ENCODE results near the gene COMMD9. TPM values are rescaled to one million over a fixed set of nuclear protein-coding genes. Genes with fewer than 3 reads are reported as not detected.

The COMMD9 gene
- total RNA-seq, 1 donor from 2014 or later: 42.3 TPM

- H3K4me1 Mint-ChIP-seq: peaks cover 2% of the 10 kb centered on the region
- no peaks in the 10 kb centered on the region for H3K27me3 Mint-ChIP-seq
- H3K36me3 Mint-ChIP-seq (ENCODE audit: low read depth): peaks cover 1% of the 10 kb centered on the region
- no peak overlapping the region for H3K27ac Mint-ChIP-seq
- intact Hi-C loops (cut with micrococcal nuclease): no loop called here
- no peaks in the 10 kb centered on the region for H3K9me3 Mint-ChIP-seq
- H3K4me3 Mint-ChIP-seq: no peak overlapping the region
- DNase-seq: no peak
Measured at GRCh38 chr11:36278531-36279282, 10.5 kb downstream of the COMMD9 start.

DNA sequence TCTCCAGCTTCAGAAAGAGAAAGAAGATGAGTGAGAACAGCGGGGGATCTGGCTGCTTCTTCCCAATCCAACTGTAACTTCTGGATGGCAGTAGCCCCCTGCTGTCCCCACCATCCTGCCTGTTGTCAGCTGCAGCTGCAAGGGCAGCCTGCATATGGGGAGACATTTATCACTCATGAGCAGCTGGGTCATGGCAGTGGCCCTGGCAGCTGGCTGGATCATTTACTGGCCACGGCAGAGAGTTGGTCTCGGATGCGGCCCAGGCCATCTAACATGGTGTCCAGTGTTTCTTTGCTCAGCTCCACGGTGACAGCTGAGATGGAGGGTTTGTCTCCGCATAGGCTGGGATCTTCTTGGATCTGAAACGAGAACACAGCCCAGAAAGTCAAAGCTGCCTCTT, 14.8 kb downstream of the COMMD9 start:
- no peak overlapping the region for H3K4me3 Mint-ChIP-seq
- DNase-seq: no peak
- H3K27ac Mint-ChIP-seq: no peak overlapping the region
- intact Hi-C loops (cut with micrococcal nuclease): no loop called here
- no peaks in the 10 kb centered on the region for H3K4me1 Mint-ChIP-seq
- peaks cover 9% of the 10 kb centered on the region for H3K36me3 Mint-ChIP-seq (ENCODE audit: low read depth)
- H3K27me3 Mint-ChIP-seq: no peaks in the 10 kb centered on the region
- H3K9me3 Mint-ChIP-seq: no peaks in the 10 kb centered on the region

GRCh38 chr11:36273110-36273509, 16.1 kb downstream of the COMMD9 start:
- Mint-ChIP-seq H3K27me3 (no peaks in the 10 kb centered on the region), H3K36me3 (ENCODE audit: low read depth) (peaks cover 9% of the 10 kb centered on the region), H3K4me3 (no peak overlapping the region), H3K4me1 (no peaks in the 10 kb centered on the region), H3K9me3 (no peaks in the 10 kb centered on the region), H3K27ac (no peak overlapping the region)
- no peak for DNase-seq
- intact Hi-C loops (cut with micrococcal nuclease): no loop called here

- Mint-ChIP-seq H3K27me3 (no peaks in the 10 kb centered on the region), H3K4me3 (no peak overlapping the region), H3K4me1 (peaks cover 3% of the 10 kb centered on the region), H3K36me3 (ENCODE audit: low read depth) (peaks cover 9% of the 10 kb centered on the region), H3K9me3 (no peaks in the 10 kb centered on the region), H3K27ac (no peak overlapping the region)
- intact Hi-C loops (cut with micrococcal nuclease): no loop called here
- DNase-seq: no peak
Measured at GRCh38 chr11:36271794-36272407, 17.3 kb downstream of the COMMD9 start.

DNA sequence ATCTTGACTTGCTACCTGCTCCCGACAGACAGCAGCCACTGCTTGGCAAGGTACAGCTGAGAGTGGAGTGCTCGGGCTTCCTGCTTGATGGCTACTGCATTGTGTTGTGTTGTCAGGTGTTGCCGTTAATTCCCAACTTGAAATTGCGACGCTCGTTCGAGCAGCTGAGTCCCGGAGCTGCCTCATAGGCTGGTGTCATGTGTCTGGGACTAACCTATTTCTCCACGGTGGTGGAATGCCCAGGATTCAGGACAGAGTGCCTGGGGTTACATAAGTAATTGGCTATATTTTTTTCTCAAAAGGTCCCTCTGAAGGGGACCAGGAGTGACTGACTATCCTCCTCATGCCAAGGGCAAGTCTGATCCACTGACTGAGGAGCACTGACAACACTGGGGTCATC, 18.5 kb downstream of the COMMD9 start:
- peaks cover 9% of the 10 kb centered on the region for H3K36me3 Mint-ChIP-seq (ENCODE audit: low read depth)
- intact Hi-C loops (cut with micrococcal nuclease): no loop called here
- H3K4me1 Mint-ChIP-seq: peaks cover 3% of the 10 kb centered on the region
- H3K27me3 Mint-ChIP-seq: no peaks in the 10 kb centered on the region
- DNase-seq: no peak
- H3K4me3 Mint-ChIP-seq: no peak overlapping the region
- no peaks in the 10 kb centered on the region for H3K9me3 Mint-ChIP-seq
- no peak overlapping the region for H3K27ac Mint-ChIP-seq

DNA sequence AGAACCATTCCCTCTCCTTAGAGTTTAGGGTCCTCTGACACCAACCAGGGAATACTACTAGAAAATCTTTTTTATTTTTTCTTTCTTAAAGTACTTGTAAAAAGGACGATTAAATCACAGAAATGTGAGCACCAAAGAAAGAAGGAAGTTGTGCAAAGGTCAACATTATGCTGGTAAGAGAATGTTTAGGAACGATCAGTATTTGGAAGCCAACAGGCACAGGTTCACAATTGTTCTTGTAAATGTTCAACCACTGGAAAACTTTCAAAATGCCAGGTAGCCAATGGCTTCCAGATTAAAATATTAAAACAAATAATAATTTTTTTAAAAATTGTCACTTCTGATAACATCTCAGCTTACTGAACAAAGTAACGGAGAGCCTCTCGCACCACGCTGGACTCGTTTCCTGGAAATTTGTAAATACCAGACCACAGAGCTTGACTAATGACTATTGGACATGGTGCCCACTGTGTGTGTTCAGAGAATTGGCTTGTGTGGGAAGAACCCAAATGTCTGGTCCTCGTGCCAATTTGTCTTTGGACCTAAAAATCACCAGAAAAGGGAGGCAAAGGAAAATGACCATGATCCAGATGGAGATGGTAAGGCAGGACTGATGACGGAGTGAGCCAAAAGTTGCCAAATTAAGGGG, 20.8 kb downstream of the COMMD9 start:
- intact Hi-C loops (cut with micrococcal nuclease): loop anchor here (5.0 kb wide), 1 partner anchor 226 kb away; no protein-coding TSS in a partner anchor
- DNase-seq: no peak
- Mint-ChIP-seq H3K4me3 (no peak overlapping the region), H3K4me1 (peaks cover 3% of the 10 kb centered on the region), H3K27me3 (no peaks in the 10 kb centered on the region), H3K9me3 (no peaks in the 10 kb centered on the region), H3K27ac (no peak overlapping the region), H3K36me3 (ENCODE audit: low read depth) (peaks cover 6% of the 10 kb centered on the region)

DNA sequence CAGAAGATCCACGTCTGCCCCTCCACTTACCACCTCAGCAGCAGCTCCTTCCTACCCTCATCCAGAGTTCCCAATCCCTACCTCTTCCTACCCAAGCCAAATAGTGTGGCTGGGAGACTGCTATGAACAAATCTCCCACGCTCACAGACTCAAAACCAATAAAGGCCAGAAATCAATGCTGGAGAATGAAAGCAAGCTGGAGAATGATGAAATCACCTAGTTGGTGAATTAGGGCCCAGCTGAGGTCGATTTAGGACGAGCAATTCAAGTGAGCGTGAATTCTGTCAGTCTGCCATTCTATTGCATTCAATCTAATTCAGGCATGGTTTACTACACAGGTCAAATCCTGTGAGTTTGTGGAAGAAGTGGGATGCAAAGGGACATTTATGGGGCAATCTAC, 22.5 kb downstream of the COMMD9 start:
- H3K36me3 Mint-ChIP-seq (ENCODE audit: low read depth): no peaks in the 10 kb centered on the region
- H3K27me3 Mint-ChIP-seq: no peaks in the 10 kb centered on the region
- no peak overlapping the region for H3K4me3 Mint-ChIP-seq
- H3K4me1 Mint-ChIP-seq: peaks cover 3% of the 10 kb centered on the region
- no peaks in the 10 kb centered on the region for H3K9me3 Mint-ChIP-seq
- intact Hi-C loops (cut with micrococcal nuclease): loop anchor here (1.0 to 5.0 kb wide), 3 partner anchors 224 to 650 kb away; no protein-coding TSS in a partner anchor
- DNase-seq: no peak
- H3K27ac Mint-ChIP-seq: no peak overlapping the region

DNA sequence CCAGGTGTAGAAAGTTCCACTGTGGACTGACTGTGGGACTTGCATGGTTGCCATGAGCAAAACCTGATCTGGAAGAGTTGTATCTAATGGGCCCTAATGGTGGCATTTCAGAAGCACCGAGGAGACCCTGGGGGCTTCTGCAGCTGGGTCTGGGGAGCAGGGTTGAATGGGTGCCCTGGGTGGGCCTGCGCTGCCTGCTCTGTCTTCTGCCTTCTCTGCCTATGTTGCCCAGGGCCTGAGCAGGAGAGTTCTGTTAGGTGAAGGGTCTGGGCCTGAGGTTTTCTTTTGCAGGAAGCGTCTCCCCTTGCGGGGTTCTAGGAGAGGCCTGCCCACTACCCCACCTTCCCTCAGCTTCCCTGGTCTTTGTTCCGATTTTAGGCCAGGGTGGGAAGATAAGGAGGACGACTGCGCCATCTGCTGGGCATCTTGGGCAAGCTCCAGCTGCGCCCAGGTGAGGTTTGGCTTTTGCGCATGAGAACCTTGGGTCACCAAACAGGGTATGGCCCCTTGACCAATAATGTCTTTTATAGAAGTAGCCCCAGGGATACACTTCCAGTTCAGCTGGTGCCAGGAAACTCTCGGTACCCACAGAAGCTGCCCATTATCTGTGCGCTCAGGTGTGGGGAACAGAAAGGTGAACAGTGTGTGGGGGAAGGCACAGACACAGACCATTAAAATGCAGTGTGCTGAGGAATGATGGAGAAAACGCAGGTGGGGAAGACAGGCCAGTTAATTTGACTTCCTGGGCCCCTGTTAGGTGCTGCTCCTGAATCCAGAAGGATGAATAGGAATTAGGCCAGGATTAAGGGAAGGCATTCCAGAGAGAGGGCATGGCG, 23.2 kb downstream of the COMMD9 start:
- H3K27ac Mint-ChIP-seq: no peak overlapping the region
- peaks cover 4% of the 10 kb centered on the region for H3K27me3 Mint-ChIP-seq
- H3K4me1 Mint-ChIP-seq: peaks cover 3% of the 10 kb centered on the region
- DNase-seq: peak; percentile 84
- no peaks in the 10 kb centered on the region for H3K36me3 Mint-ChIP-seq (ENCODE audit: low read depth)
- no peaks in the 10 kb centered on the region for H3K9me3 Mint-ChIP-seq
- no peak overlapping the region for H3K4me3 Mint-ChIP-seq
- intact Hi-C loops (cut with micrococcal nuclease): loop anchor here (1.0 to 5.0 kb wide), 3 partner anchors 224 to 650 kb away; no protein-coding TSS in a partner anchor

DNA sequence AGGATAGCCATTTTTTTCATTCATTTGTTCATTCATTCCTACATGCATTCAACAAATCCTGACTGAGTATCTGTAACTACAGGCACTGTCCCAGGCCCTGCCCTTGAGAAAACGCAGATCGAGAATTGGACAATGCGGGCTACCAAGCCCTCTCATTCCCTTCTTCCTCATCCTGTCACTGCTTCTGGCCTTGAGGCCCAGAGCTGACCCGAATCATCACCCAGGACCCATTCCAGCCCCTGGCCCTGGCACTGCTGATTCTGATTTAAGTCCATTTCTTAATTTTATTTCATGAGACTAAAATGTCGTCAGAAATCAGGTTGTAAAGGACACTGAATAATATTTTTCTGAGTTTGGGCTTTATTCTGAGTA, 24.3 kb downstream of the COMMD9 start:
- H3K9me3 Mint-ChIP-seq: no peaks in the 10 kb centered on the region
- no peak for DNase-seq
- no peaks in the 10 kb centered on the region for H3K36me3 Mint-ChIP-seq (ENCODE audit: low read depth)
- intact Hi-C loops (cut with micrococcal nuclease): loop anchor here (5.0 kb wide), 1 partner anchor 223 kb away; no protein-coding TSS in a partner anchor
- peaks cover 3% of the 10 kb centered on the region for H3K4me1 Mint-ChIP-seq
- peaks cover 4% of the 10 kb centered on the region for H3K27me3 Mint-ChIP-seq
- no peak overlapping the region for H3K4me3 Mint-ChIP-seq
- H3K27ac Mint-ChIP-seq: no peak overlapping the region

DNA sequence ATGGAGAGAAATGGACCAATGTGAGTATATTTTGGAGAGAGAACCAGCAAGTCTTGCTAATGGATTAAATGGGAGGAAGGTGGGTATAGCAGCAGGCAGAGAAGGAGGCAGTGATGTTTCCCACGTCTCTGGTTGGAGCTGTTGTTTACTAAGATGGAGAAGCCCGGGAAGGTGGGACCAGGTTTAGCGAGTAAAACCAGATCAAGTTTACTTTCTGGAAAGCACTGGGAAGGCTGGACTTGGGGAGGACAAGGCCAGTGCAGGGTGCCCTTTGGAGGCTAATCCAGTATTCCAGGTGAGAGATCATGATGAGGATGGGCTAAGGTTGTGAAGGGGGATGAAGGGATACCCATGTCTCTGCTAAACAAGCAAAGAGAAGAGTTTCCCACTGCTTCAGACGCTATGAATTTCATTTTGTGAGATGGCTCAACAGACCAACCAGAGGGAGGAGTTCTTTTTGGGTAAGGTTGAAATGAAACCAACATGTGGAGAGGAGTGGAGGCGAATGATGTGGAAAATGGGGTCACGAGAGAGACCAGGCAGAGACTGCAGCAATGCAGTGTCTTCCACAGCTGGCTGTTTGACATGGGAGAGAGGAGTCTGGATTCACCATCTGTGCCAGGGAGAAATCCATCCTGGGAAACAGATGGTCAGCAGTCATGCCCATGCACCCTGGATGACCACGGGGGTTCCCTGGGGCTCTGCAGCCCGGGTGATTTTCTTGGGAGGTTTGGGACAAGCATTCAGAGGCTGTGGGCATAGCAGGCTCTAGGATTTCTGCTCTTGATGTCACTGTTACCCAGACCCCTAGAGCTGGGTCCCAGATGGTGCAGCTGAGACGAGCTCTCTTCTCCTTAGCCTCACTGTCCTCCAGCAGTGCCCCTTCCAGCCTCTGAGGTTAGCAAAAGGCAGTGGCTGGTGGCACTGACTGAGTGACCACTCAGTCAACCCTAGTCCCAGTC, 24.9 kb downstream of the COMMD9 start:
- no peaks in the 10 kb centered on the region for H3K36me3 Mint-ChIP-seq (ENCODE audit: low read depth)
- H3K9me3 Mint-ChIP-seq: no peaks in the 10 kb centered on the region
- peaks cover 3% of the 10 kb centered on the region for H3K4me1 Mint-ChIP-seq
- intact Hi-C loops (cut with micrococcal nuclease): no loop called here
- H3K27ac Mint-ChIP-seq: no peak overlapping the region
- H3K27me3 Mint-ChIP-seq: peaks cover 4% of the 10 kb centered on the region
- no peak overlapping the region for H3K4me3 Mint-ChIP-seq
- no peak for DNase-seq

DNA sequence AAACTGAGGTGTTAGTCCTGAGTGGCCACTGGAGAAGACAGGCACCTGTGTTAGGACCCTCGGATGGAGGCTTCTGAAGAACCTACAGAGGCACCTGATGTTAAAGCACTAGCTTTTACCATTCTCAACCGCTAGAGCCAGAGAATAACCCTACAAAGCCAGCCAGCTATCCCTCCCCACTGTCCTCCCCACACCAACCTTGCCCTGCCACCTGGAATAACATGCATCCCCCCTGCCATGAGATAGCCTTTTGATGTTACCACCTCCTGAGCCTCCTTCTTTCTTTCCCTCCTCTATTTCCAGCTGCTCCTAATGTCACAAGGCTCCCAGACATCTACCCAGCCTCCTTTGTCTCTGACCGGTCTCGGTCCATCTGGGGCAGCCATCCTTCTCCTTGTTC, 28.1 kb downstream of the COMMD9 start:
- intact Hi-C loops (cut with micrococcal nuclease): no loop called here
- Mint-ChIP-seq H3K27ac (no peak overlapping the region), H3K4me3 (no peak overlapping the region), H3K27me3 (peaks cover 13% of the 10 kb centered on the region), H3K4me1 (no peaks in the 10 kb centered on the region), H3K9me3 (no peaks in the 10 kb centered on the region), H3K36me3 (ENCODE audit: low read depth) (no peaks in the 10 kb centered on the region)
- no peak for DNase-seq

- intact Hi-C loops (cut with micrococcal nuclease): no loop called here
- no peaks in the 10 kb centered on the region for H3K4me1 Mint-ChIP-seq
- no peak overlapping the region for H3K27ac Mint-ChIP-seq
- H3K4me3 Mint-ChIP-seq: no peak overlapping the region
- DNase-seq: peak; percentile 66
- no peaks in the 10 kb centered on the region for H3K9me3 Mint-ChIP-seq
- no peaks in the 10 kb centered on the region for H3K36me3 Mint-ChIP-seq (ENCODE audit: low read depth)
- H3K27me3 Mint-ChIP-seq: peaks cover 13% of the 10 kb centered on the region
Measured at GRCh38 chr11:36258730-36259360, 30.4 kb downstream of the COMMD9 start.
